Endothelial cell of umbilical vein (primary cell): ENCODE data around the gene TXNRD3.

ENCODE experiments used
- CTCF ChIP-seq, 2 donors: IDR thresholded peaks; 1 replicate in 1 of 2; 2 replicates in 1 of 2; pipeline ENCODE4 v1.5.1; 2011; ENCODE audit warnings: low read length in 2 of 2, mild to moderate bottlenecking in 2 of 2, moderate library complexity in 2 of 2, control low read depth in 1 of 2, inconsistent platforms in 1 of 2, low read depth in 1 of 2; ENCODE audit not compliant: insufficient read depth in 1 of 2; ENCODE audit errors: extremely low read depth in 1 of 2
- EZH2 ChIP-seq: IDR thresholded peaks from 2 replicates; pipeline ENCODE4 v1.6.1; 2012; ENCODE audit warnings: borderline replicate concordance, low read depth, mild to moderate bottlenecking, moderate library complexity, low read length, inconsistent platforms; ENCODE audit not compliant: severe bottlenecking
- FOS ChIP-seq: IDR thresholded peaks from 2 replicates; pipeline ENCODE4 v1.6.1; 2011; ENCODE audit warnings: mild to moderate bottlenecking, low read length, moderate library complexity, borderline replicate concordance; ENCODE audit not compliant: insufficient read depth
- MYC ChIP-seq: IDR thresholded peaks from one replicate; pipeline ENCODE4 v1.6.1; 2011; ENCODE audit warnings: mild to moderate bottlenecking, low read depth, low read length
- POLR2A ChIP-seq: IDR thresholded peaks from 2 replicates; pipeline ENCODE4 v1.6.1; 2012; ENCODE audit warnings: low read depth, mild to moderate bottlenecking, control low read depth, low read length
- POLR2AphosphoS5 ChIP-seq: IDR thresholded peaks from 2 replicates; pipeline ENCODE4 v1.6.1; 2012; ENCODE audit warnings: low read depth, mild to moderate bottlenecking, control low read depth, low read length, moderate library complexity; ENCODE audit not compliant: insufficient read depth
- TF ChIP-seq, protein P1 (sequence below): IDR thresholded peaks from 2 replicates; pipeline ENCODE4 v1.6.1; 2011; ENCODE audit not compliant: insufficient read depth, insufficient read length

- TF ChIP-seq POLR2A (no peak), CTCF (IDR thresholded peaks at IDR 0.05; ENCODE audit: extremely low read depth in 1 of 2, insufficient read depth in 1 of 2, low read depth in 1 of 2, low read length in 2 of 2) (peak in 1 of 2 donors; percentile 2), EZH2 (no peak), FOS (no peak), POLR2AphosphoS5 (no peak), MYC (peak; percentile 32)
- TF ChIP-seq, protein P1, sequence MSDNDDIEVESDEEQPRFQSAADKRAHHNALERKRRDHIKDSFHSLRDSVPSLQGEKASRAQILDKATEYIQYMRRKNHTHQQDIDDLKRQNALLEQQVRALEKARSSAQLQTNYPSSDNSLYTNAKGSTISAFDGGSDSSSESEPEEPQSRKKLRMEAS: peak; percentile 18
Measured at GRCh38 chr3:126703512-126704493, 48.9 kb upstream of the TXNRD3 start, which contains the start of gene CHCHD6.
